Prostate gland (tissue), 2 donors: Measurements from ENCODE around the gene GRID2.

Experiments
- POLR2A ChIP-seq: fragments of 450-650 bp; IDR thresholded peaks from one replicate; pipeline ENCODE4 v1.6.1; 2016; ENCODE audit warnings: antibody characterized with exemption, mild to moderate bottlenecking
- POLR2AphosphoS5 ChIP-seq: sonication (generic); formaldehyde crosslinking; IDR thresholded peaks from one replicate; pipeline ENCODE4 v1.6.1; 2017; ENCODE audit warnings: antibody characterized with exemption
- TF ChIP-seq, protein P1 (sequence below), 4 experiments: fragments of 200-600 bp in 2 of 4; fragments of 450-650 bp in 2 of 4; sonication (generic) in 2 of 4; IDR thresholded peaks; 1 replicate in 3 of 4; 2 replicates in 1 of 4; pipeline ENCODE4 v1.5.1; 2016 to 2019; ENCODE audit warnings: antibody characterized with exemption in 4 of 4, mild to moderate bottlenecking in 2 of 4, moderate library complexity in 2 of 4

DNA sequence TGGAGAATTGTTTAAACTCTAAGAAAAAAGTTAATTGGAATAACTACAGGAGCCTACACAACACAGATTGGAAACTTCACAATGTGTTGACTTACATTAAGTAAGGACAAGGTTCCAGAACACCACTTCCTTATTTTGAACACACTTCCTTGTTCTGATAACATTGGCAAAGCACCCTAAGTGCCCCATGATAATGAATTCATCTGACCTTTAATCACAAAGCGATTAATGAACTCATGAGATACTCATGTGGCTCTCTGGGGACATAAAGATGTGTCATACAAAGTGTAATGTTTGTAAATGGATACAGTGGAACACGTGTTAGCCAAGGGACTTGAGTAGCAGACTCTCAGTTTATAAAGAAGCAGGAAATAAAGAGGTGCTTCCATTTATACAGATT is 1455.7 kb downstream of the GRID2 start:
- TF ChIP-seq, protein P1, sequence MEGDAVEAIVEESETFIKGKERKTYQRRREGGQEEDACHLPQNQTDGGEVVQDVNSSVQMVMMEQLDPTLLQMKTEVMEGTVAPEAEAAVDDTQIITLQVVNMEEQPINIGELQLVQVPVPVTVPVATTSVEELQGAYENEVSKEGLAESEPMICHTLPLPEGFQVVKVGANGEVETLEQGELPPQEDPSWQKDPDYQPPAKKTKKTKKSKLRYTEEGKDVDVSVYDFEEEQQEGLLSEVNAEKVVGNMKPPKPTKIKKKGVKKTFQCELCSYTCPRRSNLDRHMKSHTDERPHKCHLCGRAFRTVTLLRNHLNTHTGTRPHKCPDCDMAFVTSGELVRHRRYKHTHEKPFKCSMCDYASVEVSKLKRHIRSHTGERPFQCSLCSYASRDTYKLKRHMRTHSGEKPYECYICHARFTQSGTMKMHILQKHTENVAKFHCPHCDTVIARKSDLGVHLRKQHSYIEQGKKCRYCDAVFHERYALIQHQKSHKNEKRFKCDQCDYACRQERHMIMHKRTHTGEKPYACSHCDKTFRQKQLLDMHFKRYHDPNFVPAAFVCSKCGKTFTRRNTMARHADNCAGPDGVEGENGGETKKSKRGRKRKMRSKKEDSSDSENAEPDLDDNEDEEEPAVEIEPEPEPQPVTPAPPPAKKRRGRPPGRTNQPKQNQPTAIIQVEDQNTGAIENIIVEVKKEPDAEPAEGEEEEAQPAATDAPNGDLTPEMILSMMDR (IDR thresholded peaks at IDR 0.05), result no peak
- TF ChIP-seq POLR2A, result no peak
- TF ChIP-seq POLR2AphosphoS5, result no peak
